Lung (tissue), 12 donors: ENCODE results near the gene NAGA. TPM values are rescaled to one million over a fixed set of nuclear protein-coding genes. Genes with fewer than 3 reads are reported as not detected.
A peak's percentile ranks its signal among the peaks of the same experiment; 100 is the strongest.

Experiments
- ATAC-seq: fragments of 200-7000 bp; cut with Tn5 transposase; one replicate; pipeline ENCODE4 v1.9.1; 2020; ENCODE audit warnings: moderate number of reproducible peaks; ENCODE audit not compliant: insufficient read depth, low FRiP score
- DNase-seq, 3 donors: peaks; one replicate each; pipeline ENCODE4 v3.0.0-alpha.2; 2013 to 2017
- H3K27ac ChIP-seq, 2 donors: one replicate each; pipeline ENCODE4 v1.5.1; 2013; ENCODE audit warnings: mild to moderate bottlenecking in 2 of 2, moderate library complexity in 2 of 2, control low read depth in 1 of 2, inconsistent platforms in 1 of 2, low read depth in 1 of 2, low read length in 1 of 2
- H3K27me3 ChIP-seq, 3 donors: one replicate each; pipeline ENCODE4 v1.5.1; 2013; ENCODE audit warnings: low read length in 2 of 3; ENCODE audit not compliant: control insufficient read depth in 3 of 3, insufficient read depth in 3 of 3
- H3K36me3 ChIP-seq, 4 donors: one replicate each; pipeline ENCODE4 v1.5.1; 2013; ENCODE audit warnings: low read length in 4 of 4, mild to moderate bottlenecking in 1 of 4, moderate library complexity in 1 of 4; ENCODE audit not compliant: control insufficient read depth in 4 of 4, insufficient read depth in 4 of 4
- H3K4me1 ChIP-seq, 5 donors: one replicate each; pipeline ENCODE4 v1.5.1; 2013; ENCODE audit warnings: low read length in 5 of 5, mild to moderate bottlenecking in 2 of 5, moderate library complexity in 1 of 5; ENCODE audit not compliant: control insufficient read depth in 5 of 5, insufficient read depth in 5 of 5
- H3K4me3 ChIP-seq: one replicate; pipeline ENCODE4 v1.5.1; 2013; ENCODE audit warnings: mild to moderate bottlenecking, control low read depth, moderate library complexity
- H3K9ac ChIP-seq, 2 donors: one replicate each; pipeline ENCODE4 v1.5.1; 2013; ENCODE audit warnings: low read length in 2 of 2, control low read depth in 1 of 2; ENCODE audit not compliant: insufficient read depth in 1 of 2
- H3K9me3 ChIP-seq, 4 donors: one replicate each; pipeline ENCODE4 v1.5.1; 2013; ENCODE audit warnings: low read length in 3 of 4, mild to moderate bottlenecking in 1 of 4, moderate library complexity in 1 of 4; ENCODE audit not compliant: control insufficient read depth in 4 of 4, insufficient read depth in 3 of 4
- CTCF ChIP-seq: IDR thresholded peaks from 2 replicates; pipeline ENCODE4 v1.5.1; 2012; ENCODE audit warnings: mild to moderate bottlenecking; ENCODE audit errors: control extremely low read depth, extremely low read depth
- WGBS, 2 donors: extraction: QIAGEN DNeasy Blood & Tissue Kit; methylation state at CpG; one replicate each; pipeline ENCODE4 v1.1.7; 2013; 5-methylcytosine and 5-hydroxymethylcytosine counted together
- polyA plus RNA-seq, 2 donors: library from polyadenylated mRNA; stranded (reverse); fragments of 200-250 nt; gene quantifications; one replicate each; pipeline ENCODE4 v1.2.1, GENCODE V29; 2013
- total RNA-seq, 2 donors: library from RNA; depleted of rRNA in 1 of 2; stranded (reverse); fragments of >200 nt in 1 of 2; gene quantifications; one replicate each; pipeline ENCODE4 v1.2.1, GENCODE V29; 2014 to 2021
- donor health status: control.
- donor health status: control.
- donor health status: Bipolar disorder and iron deficiency.
- donor health status: healthy.
- donor health status: DM: yes; HTN: yes; CAD: no.

NAGA gene
- total and polyA plus RNA-seq, 4 donors: 9.9 to 48.0 (median 39.6) TPM

GRCh38 chr22:42076764-42077485 lies 6.3 kb upstream of the NAGA start:
- TF ChIP-seq CTCF: no peak

DNA sequence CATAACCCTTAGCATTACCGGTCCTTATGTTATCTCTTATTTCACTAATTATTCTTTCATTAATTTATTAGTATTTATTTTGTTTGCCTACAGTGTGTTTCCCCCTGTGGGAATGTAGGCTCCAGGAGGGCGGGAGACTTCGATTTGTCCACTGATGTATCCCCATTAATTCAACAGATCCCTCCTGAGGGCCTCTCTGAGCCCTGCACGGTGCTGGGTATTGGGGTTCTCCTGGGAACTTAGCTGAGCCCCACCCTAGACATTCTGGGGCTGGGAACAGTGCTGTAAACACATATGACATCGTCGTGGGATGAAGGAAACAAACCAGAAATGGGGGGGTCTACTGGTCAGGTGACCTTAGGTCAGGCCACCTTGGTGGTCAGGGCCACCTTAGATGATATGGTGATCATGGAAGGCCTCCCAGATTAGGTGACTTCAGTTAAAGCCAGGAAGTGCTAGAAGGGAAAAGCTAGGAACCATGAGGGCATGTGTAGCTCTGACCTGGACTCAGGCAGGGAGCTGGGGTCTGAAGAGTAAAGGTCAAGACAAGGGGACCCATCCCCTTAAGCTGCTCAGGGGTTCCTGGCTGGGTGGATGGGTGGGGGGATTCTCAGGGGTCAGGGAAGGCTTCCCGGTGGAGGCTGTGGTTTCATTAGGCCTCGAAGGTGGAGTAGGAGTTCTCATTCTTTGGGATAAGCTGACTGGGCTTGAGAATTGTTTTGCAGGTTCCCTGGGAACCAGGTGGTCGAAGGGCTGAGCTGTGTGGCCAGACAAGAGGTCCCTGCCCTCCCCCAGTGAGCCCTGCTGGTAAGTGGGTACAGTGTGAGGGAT lies 4.4 kb upstream of the NAGA start:
- DNase-seq: no peak
- Histone ChIP-seq H3K4me3 (peak overlapping the region; percentile 72), H3K27ac (peak overlapping the region; percentile 78 to 93), H3K9ac (peak overlapping the region in 1 of 2 donors; percentile 68), H3K9me3 (no peaks in the 10 kb centered on the region), H3K4me1 (peaks cover 8 to 50% (median 18%) of the 10 kb centered on the region in 5 donors), H3K36me3 (peaks cover 0 to 11% (median 7%) of the 10 kb centered on the region in 4 donors), H3K27me3 (no peaks in the 10 kb centered on the region)
- TF ChIP-seq CTCF: no peak
- WGBS, 2 donors: 70 to 76% methylated on average over 9 of the region's 9 CpGs
- no peak for ATAC-seq

More at GRCh38 chr22:42076764-42077485, 6.3 kb upstream of the NAGA start:
- Histone ChIP-seq H3K27me3 (no peaks in the 10 kb centered on the region), H3K4me1 (peaks cover 11 to 47% (median 20%) of the 10 kb centered on the region in 5 donors), H3K9me3 (no peaks in the 10 kb centered on the region), H3K9ac (no peak overlapping the region), H3K27ac (no peak overlapping the region), H3K36me3 (peaks cover 0 to 11% (median 10%) of the 10 kb centered on the region in 4 donors), H3K4me3 (no peak overlapping the region)
- DNase-seq (no peak), ATAC-seq (no peak)
- WGBS, 2 donors: 95 to 96% methylated on average over 20 of the region's 20 CpGs

- H3K27me3 ChIP-seq: no peaks in the 10 kb centered on the region
- peaks cover 0 to 11% (median 7%) of the 10 kb centered on the region in 4 donors for H3K36me3 ChIP-seq
- 1% methylated on average over 31 to 55 of the region's 55 CpGs for WGBS, 2 donors
- DNase-seq (peak; percentile 70 to 78 (median 71)), ATAC-seq (no peak)
- peaks cover 8 to 55% (median 20%) of the 10 kb centered on the region in 5 donors for H3K4me1 ChIP-seq
- H3K9me3 ChIP-seq: no peaks in the 10 kb centered on the region
- peak within 1 kb of the TSS; percentile 78 to 93 for H3K27ac ChIP-seq
- peak within 1 kb of the TSS; percentile 72 for H3K4me3 ChIP-seq
- peak within 1 kb of the TSS; percentile 63 to 76 for H3K9ac ChIP-seq
- TF ChIP-seq CTCF: no peak
Measured at GRCh38 chr22:42074132-42074811, 3.7 kb upstream of the NAGA start, which contains the start of gene PHETA2. PHETA2 (plus strand) TSS chr22:42074248; CDS start chr22:42077294, 3,046 bp downstream.
